ENCODE results near the gene SLC7A8. TPM values are rescaled to one million over a fixed set of nuclear protein-coding genes. Genes with fewer than 3 reads are reported as not detected.

Gene SLC7A8
- total and polyA plus RNA-seq, 10 of the 15 experiments (the other 5 are each of a cell fraction or from before 2014, with no cell fraction given) = 0.06 to 0.28 (median 0.21) TPM; not detected in 7

- no peak for TF ChIP-seq IKZF2 (IDR thresholded peaks at IDR 0.05)
- TF ChIP-seq E4F1 (IDR thresholded peaks at IDR 0.05; ENCODE audit: borderline replicate concordance, partially characterized antibody) = no peak
- no peak for TF ChIP-seq SUZ12 (IDR thresholded peaks at IDR 0.05; ENCODE audit: unreplicated experiment)
These were observed 36.5 kb downstream of the SLC7A8 start (continued) for GRCh38 chr14:23146980-23147379.

- Histone ChIP-seq H3K4me1 (ENCODE audit: control insufficient read depth, insufficient read depth, low read length) (no peaks in the 10 kb centered on the region; the same call in 1 of the 2 replicates), H3K9me3 (replicated peaks; ENCODE audit: control insufficient read depth, insufficient read depth, low read length) (no peaks in the 10 kb centered on the region), H3K27ac (ENCODE audit: control insufficient read depth, insufficient read depth) (no peak overlapping the region), H3K4me3 (no peak overlapping the region), H3K4me2 (ENCODE audit: control insufficient read depth, insufficient read depth) (no peak overlapping the region), H3K79me2 (ENCODE audit: control insufficient read depth, insufficient read depth, low read length) (no peaks in the 10 kb centered on the region), H3K36me3 (ENCODE audit: control insufficient read depth in 2 of 2, insufficient read depth in 2 of 2, low read length in 1 of 2) (no peaks in the 10 kb centered on the region), H4K20me1 (ENCODE audit: control insufficient read depth, insufficient read depth) (no peaks in the 10 kb centered on the region; the same call in 1 of the 2 replicates), H2AFZ (ENCODE audit: control insufficient read depth, low read depth, low read length) (no peak overlapping the region), H3K9ac (ENCODE audit: control insufficient read depth, insufficient read depth, low read length) (no peak overlapping the region), H3K27me3 (replicated peaks in 1 of 2; ENCODE audit: control insufficient read depth in 2 of 2, insufficient read depth in 2 of 2, low read length in 1 of 2) (peaks cover 2% of the 10 kb centered on the region in 2 experiments)
- intact Hi-C loops (cut with micrococcal nuclease; ENCODE audit: unreplicated experiment) = no loop called here
- 5% methylated on average over 2 of the region's 2 CpGs for WGBS (ENCODE audit: insufficient coverage, insufficient replicate concordance, low lambda C conversion rate, missing lambda C conversion rate)
- in situ Hi-C loops (cut with MboI) = no loop called here
- BruUV-seq (replicated peaks) = no TSS peak
- DNase-seq (ENCODE audit: low read depth, low spot score) (no peak), ATAC-seq (no peak), FAIRE-seq (no peak)
- POLR2A ChIA-PET = no interaction called here
- SMC1A ChIA-PET (ENCODE audit: uncharacterized antibody, unreplicated experiment) = interaction anchor here (0.9 kb wide), 1 partner anchor 42 kb away, joined by 3 read pairs; no protein-coding TSS in a partner anchor
- RAD21 ChIA-PET (ENCODE audit: unreplicated experiment) = no interaction called here
- CTCF ChIA-PET = interaction anchor here (0.6 to 1.9 kb wide), 2 partner anchors 26 to 109 kb away, joined by 3 to 6 read pairs; no protein-coding TSS in a partner anchor
- TF ChIP-seq STAT1 (conservative IDR thresholded peaks at IDR 0.05) = no peak
- no peak for TF ChIP-seq ZNF592 (IDR thresholded peaks at IDR 0.05)
- TF ChIP-seq HDGF (IDR thresholded peaks at IDR 0.05) = no peak
- no peak for TF ChIP-seq TCF12 (IDR thresholded peaks at IDR 0.05; ENCODE audit: low read depth, low read length)
- no peak for TF ChIP-seq BCLAF1 (IDR thresholded peaks at IDR 0.05)
- no peak for TF ChIP-seq CBX5 (IDR thresholded peaks at IDR 0.05; ENCODE audit: low read depth)
- no peak for TF ChIP-seq CEBPB (IDR thresholded peaks at IDR 0.05; ENCODE audit: borderline replicate concordance in 1 of 2, low read depth in 2 of 2, low read length in 2 of 2)
- no peak for TF ChIP-seq SP1 (IDR thresholded peaks at IDR 0.05; ENCODE audit: low read depth, low read length)
- TF ChIP-seq POLR2AphosphoS2 (IDR thresholded peaks at IDR 0.05; ENCODE audit: low read depth, low read length) = no peak
These were observed 37.0 kb downstream of the SLC7A8 start for GRCh38 chr14:23146351-23146910.

Data from GM12878 (cell line).